B cell (primary cell): ENCODE measurements around the gene RIPK3. TPM values are rescaled to one million over a fixed set of nuclear protein-coding genes. Genes with fewer than 3 reads are reported as not detected.

Experiments
- ATAC-seq: fragments of 200-7000 bp; cut with Tn5 transposase; one replicate; pipeline ENCODE4 v1.10.0; 2021; ENCODE audit warnings: low read depth, mild to moderate bottlenecking, moderate number of reproducible peaks, moderate library complexity
- CTCF ChIA-PET: fragments of 350-600 bp; sonication (Branson Sonifier 250); formaldehyde crosslinking; loops from one replicate; lab custom pipeline; 2021; ENCODE audit warnings: antibody characterized with exemption, inconsistent platforms; lab: Charles Lee
- POLR2A ChIA-PET: fragments of 350-600 bp; sonication (Branson Sonifier 250); formaldehyde crosslinking; loops from one replicate; lab custom pipeline; 2021; ENCODE audit warnings: antibody characterized with exemption; lab: Charles Lee
- DNase-seq: peaks from one replicate; pipeline ENCODE4 v3.0.0; 2013
- H2AFZ ChIP-seq: 2 replicates; pipeline ENCODE4 v1.6.1; 2012; ENCODE audit warnings: mild to moderate bottlenecking, low read depth, low read length; ENCODE audit not compliant: insufficient read depth, poor library complexity, severe bottlenecking
- H3K27ac ChIP-seq, 2 donors: 1 replicate in 1 of 2; 2 replicates in 1 of 2; pipeline ENCODE4 v1.5.1; 2012 to 2013; ENCODE audit warnings: low read length in 2 of 2, mild to moderate bottlenecking in 2 of 2, moderate library complexity in 1 of 2
- H3K27me3 ChIP-seq, 4 experiments: fragments of 200-600 bp in 1 of 4; sonication (generic) in 1 of 4; replicated peaks in 1 of 4; 1 replicate in 2 of 4; 2 replicates in 2 of 4; pipeline versions ENCODE4 v1.6.1 to v1.7.0; 2013 to 2016; ENCODE audit warnings: low read length in 3 of 4, mild to moderate bottlenecking in 2 of 4, mixed read lengths in 1 of 4, moderate library complexity in 1 of 4; ENCODE audit not compliant: insufficient read depth in 4 of 4, control insufficient read depth in 3 of 4; ENCODE audit errors: control extremely low read depth in 1 of 4
- H3K36me3 ChIP-seq, 2 experiments: replicated peaks in 1 of 2; 1 replicate in 1 of 2; 2 replicates in 1 of 2; pipeline versions ENCODE4 v1.6.1 to v1.7.1; 2013; ENCODE audit warnings: low read length in 1 of 2; ENCODE audit not compliant: insufficient read depth in 2 of 2, control insufficient read depth in 1 of 2; ENCODE audit errors: control extremely low read depth in 1 of 2, extremely low read depth in 1 of 2
- H3K4me1 ChIP-seq, 2 donors: fragments of 200-600 bp in 1 of 2; sonication (generic) in 1 of 2; 1 replicate in 1 of 2; 2 replicates in 1 of 2; pipeline versions ENCODE4 v1.5.1 to v1.6.1; 2013 to 2017; ENCODE audit warnings: low read length in 2 of 2; ENCODE audit not compliant: control insufficient read depth in 2 of 2, insufficient read depth in 2 of 2
- H3K4me2 ChIP-seq: replicated peaks from 2 replicates; pipeline ENCODE3; 2012; ENCODE audit warnings: mild to moderate bottlenecking, low read depth, low read length; ENCODE audit not compliant: poor library complexity, severe bottlenecking
- H3K4me3 ChIP-seq, 5 experiments: fragments of 200-600 bp in 1 of 5; sonication (generic) in 1 of 5; 1 replicate in 3 of 5; 2 replicates in 2 of 5; pipeline versions ENCODE4 v1.5.1 to v1.7.0; 2011 to 2016; ENCODE audit warnings: low read length in 4 of 5, mild to moderate bottlenecking in 4 of 5, low read depth in 2 of 5, control low read depth in 1 of 5, moderate library complexity in 1 of 5; ENCODE audit not compliant: insufficient read depth in 1 of 5; ENCODE audit errors: control extremely low read depth in 1 of 5, extremely low read depth in 1 of 5
- H3K79me2 ChIP-seq: fragments of 200-600 bp; sonication (generic); one replicate; pipeline ENCODE4 v1.6.0; 2016; ENCODE audit warnings: low read length; ENCODE audit not compliant: control insufficient read depth, insufficient read depth
- H3K9ac ChIP-seq: fragments of 200-600 bp; sonication (generic); 2 replicates; pipeline ENCODE4 v1.6.1; 2017; ENCODE audit warnings: mild to moderate bottlenecking, low read length, moderate library complexity
- H3K9me3 ChIP-seq, 3 donors: one replicate each; pipeline versions ENCODE4 v1.6.1 to v1.7.1; 2013; ENCODE audit warnings: low read length in 2 of 3; ENCODE audit not compliant: control insufficient read depth in 2 of 3, insufficient read depth in 1 of 3; ENCODE audit errors: control extremely low read depth in 1 of 3
- H4K20me1 ChIP-seq: 2 replicates; pipeline ENCODE4 v1.6.0; 2012; ENCODE audit warnings: mild to moderate bottlenecking, low read length; ENCODE audit not compliant: insufficient read depth, control insufficient read depth, poor library complexity, severe bottlenecking
- H3K27ac Mint-ChIP-seq: one replicate; pipeline ENCODE4 v1.8.0; 2021; ENCODE audit warnings: mixed read lengths
- H3K27me3 Mint-ChIP-seq: one replicate; pipeline ENCODE4 v1.8.0; 2021; ENCODE audit warnings: mixed read lengths
- H3K4me1 Mint-ChIP-seq: one replicate; pipeline ENCODE4 v1.8.0; 2021; ENCODE audit warnings: mixed read lengths
- H3K4me3 Mint-ChIP-seq: one replicate; pipeline ENCODE4 v1.8.0; 2021; ENCODE audit warnings: mixed read lengths
- H3K9me3 Mint-ChIP-seq: one replicate; pipeline ENCODE4 v1.8.0; 2022; ENCODE audit warnings: mixed read lengths; ENCODE audit not compliant: insufficient read depth
- CTCF ChIP-seq: fragments of 200-600 bp; IDR thresholded peaks from one replicate; pipeline ENCODE4 v1.8.0; 2022; ENCODE audit warnings: antibody characterized with exemption, mild to moderate bottlenecking
- EZH2 ChIP-seq: IDR thresholded peaks from 2 replicates; pipeline ENCODE4 v1.6.1; 2012; ENCODE audit warnings: borderline replicate concordance, low read depth, mild to moderate bottlenecking, moderate library complexity, low read length; ENCODE audit not compliant: insufficient read depth, poor library complexity, severe bottlenecking
- WGBS: methylation state at CpG from one replicate; pipeline ENCODE4 v1.1.5; 2013; ENCODE audit warnings: missing lambda C conversion rate; ENCODE audit not compliant: insufficient coverage; 5-methylcytosine and 5-hydroxymethylcytosine counted together
- intact Hi-C: fragments of 100-400 bp; cut with micrococcal nuclease; formaldehyde crosslinking; loops from one replicate; pipeline ENCODE4 v1.10.0; 2022
- polyA plus RNA-seq: library from polyadenylated mRNA; depleted of rRNA; stranded (reverse); fragments of >200 nt; gene quantifications from 2 replicates; pipeline ENCODE4 v1.2.3, GENCODE V29; 2012
- total RNA-seq, 2 donors: library from RNA; stranded (reverse); fragments of 120-200 nt in 1 of 2; gene quantifications; 1 replicate in 1 of 2; 2 replicates in 1 of 2; pipeline versions ENCODE4 v1.2.3 to v1.2.4, GENCODE V29; 2013 to 2022

Gene RIPK3
- total and polyA plus RNA-seq, 2 donors (not counting 1 experiment from before 2014, with no cell fraction given) = 65.5 to 77.6 TPM

- no peak for TF ChIP-seq EZH2
- TF ChIP-seq CTCF = peak; percentile 80
- ATAC-seq (peak; percentile 95), DNase-seq (peak; percentile 91)
- H3K4me2 ChIP-seq = peak overlapping the region; percentile 88
- peaks cover 0 to 33% (median 19%) of the 10 kb centered on the region in 4 experiments for H3K27me3 ChIP-seq
- H3K4me3 Mint-ChIP-seq = peak overlapping the region; percentile 93
- peak overlapping the region; percentile 76 for H3K27ac Mint-ChIP-seq
- peak overlapping the region; percentile 51 for H3K9ac ChIP-seq
- ChIA-PET CTCF (interaction anchor here (0.6 to 16.1 kb wide), 38 partner anchors 8 to 275 kb away, joined by 3 to 650 read pairs (median 5); partner anchors contain the start of genes CBLN3, CIDEB, DHRS1 and EMC9), POLR2A (interaction anchor here (0.7 to 3.5 kb wide), 9 partner anchors 21 to 109 kb away, joined by 3 to 42 read pairs (median 3); partner anchors contain the start of genes CBLN3, KHNYN and TINF2)
- peaks cover 39% of the 10 kb centered on the region for H3K4me1 Mint-ChIP-seq
- H3K4me1 ChIP-seq = peaks cover 39 to 43% of the 10 kb centered on the region in 2 donors
- peaks cover 4% of the 10 kb centered on the region for H3K79me2 ChIP-seq
- intact Hi-C loops = loop anchor here (1.0 to 10.0 kb wide), 7 partner anchors 8 to 342 kb away; partner anchors contain the start of genes LTB4R and RABGGTA
- peaks cover 17% of the 10 kb centered on the region for H3K27me3 Mint-ChIP-seq
- H4K20me1 ChIP-seq = peaks cover 16% of the 10 kb centered on the region
- 17% methylated on average over 56 of the region's 56 CpGs for WGBS
- peak overlapping the region; percentile 69 for H2AFZ ChIP-seq
- H3K36me3 ChIP-seq = peaks cover 0 to 15% of the 10 kb centered on the region in 2 experiments
- no peak overlapping the region for H3K27ac ChIP-seq
- peak overlapping the region in 4 of 5 experiments; percentile 37 to 67 (median 44) for H3K4me3 ChIP-seq
- H3K9me3 Mint-ChIP-seq = no peaks in the 10 kb centered on the region
- H3K9me3 ChIP-seq = peaks cover 0 to 9% (median 0%) of the 10 kb centered on the region in 3 donors
These were observed 7.4 kb downstream of the RIPK3 start for GRCh38 chr14:24332268-24332993.
